Measurements from ENCODE around the gene FZD2.

DNA sequence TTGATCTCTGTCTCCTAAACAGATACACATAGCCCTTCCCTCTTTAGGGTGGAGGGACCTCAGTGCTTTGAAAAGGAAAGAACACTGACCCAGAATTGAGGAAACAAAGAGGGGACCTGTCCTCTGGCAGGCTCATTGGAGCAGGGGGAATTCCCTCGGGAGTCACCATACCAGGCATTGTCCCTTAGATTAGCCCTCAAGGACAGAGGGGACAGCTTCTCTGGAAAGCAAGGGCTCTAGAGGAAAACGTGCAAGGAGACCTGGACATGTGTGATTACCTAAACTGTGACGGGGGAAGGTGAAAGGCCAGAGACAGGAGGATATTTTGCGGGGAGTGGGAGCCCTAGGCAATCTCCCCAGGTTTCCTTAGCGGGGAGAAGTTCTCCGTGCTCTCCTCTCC, 7.6 kb upstream of the FZD2 start:
- TF ChIP-seq, protein P1, sequence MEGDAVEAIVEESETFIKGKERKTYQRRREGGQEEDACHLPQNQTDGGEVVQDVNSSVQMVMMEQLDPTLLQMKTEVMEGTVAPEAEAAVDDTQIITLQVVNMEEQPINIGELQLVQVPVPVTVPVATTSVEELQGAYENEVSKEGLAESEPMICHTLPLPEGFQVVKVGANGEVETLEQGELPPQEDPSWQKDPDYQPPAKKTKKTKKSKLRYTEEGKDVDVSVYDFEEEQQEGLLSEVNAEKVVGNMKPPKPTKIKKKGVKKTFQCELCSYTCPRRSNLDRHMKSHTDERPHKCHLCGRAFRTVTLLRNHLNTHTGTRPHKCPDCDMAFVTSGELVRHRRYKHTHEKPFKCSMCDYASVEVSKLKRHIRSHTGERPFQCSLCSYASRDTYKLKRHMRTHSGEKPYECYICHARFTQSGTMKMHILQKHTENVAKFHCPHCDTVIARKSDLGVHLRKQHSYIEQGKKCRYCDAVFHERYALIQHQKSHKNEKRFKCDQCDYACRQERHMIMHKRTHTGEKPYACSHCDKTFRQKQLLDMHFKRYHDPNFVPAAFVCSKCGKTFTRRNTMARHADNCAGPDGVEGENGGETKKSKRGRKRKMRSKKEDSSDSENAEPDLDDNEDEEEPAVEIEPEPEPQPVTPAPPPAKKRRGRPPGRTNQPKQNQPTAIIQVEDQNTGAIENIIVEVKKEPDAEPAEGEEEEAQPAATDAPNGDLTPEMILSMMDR (IDR thresholded peaks at IDR 0.05 in 2 of 3, conservative IDR thresholded peaks at IDR 0.05 in 1 of 3; ENCODE audit: borderline replicate concordance in 1 of 3, insufficient read depth in 1 of 3, low read depth in 2 of 3, low read length in 2 of 3), result no peak
- TF ChIP-seq POLR2A (IDR thresholded peaks at IDR 0.05; ENCODE audit: borderline replicate concordance, extremely low read depth, insufficient read depth, insufficient read length) (no peak), ELF1 (IDR thresholded peaks at IDR 0.05; ENCODE audit: borderline replicate concordance, low read depth) (no peak), ATF3 (IDR thresholded peaks at IDR 0.05) (no peak), RAD21 (IDR thresholded peaks at IDR 0.05; ENCODE audit: low read depth) (no peak), SP1 (IDR thresholded peaks at IDR 0.05; ENCODE audit: low read depth) (no peak), EZH2 (IDR thresholded peaks at IDR 0.05) (no peak), JUND (IDR thresholded peaks at IDR 0.05) (no peak), MAX (IDR thresholded peaks at IDR 0.05) (no peak), EZH2phosphoT487 (IDR thresholded peaks at IDR 0.05; ENCODE audit: borderline replicate concordance) (no peak), POLR2AphosphoS5 (IDR thresholded peaks at IDR 0.05; ENCODE audit: low read depth, low read length) (no peak), FOSL1 (IDR thresholded peaks at IDR 0.05; ENCODE audit: low read depth) (no peak), EGR1 (IDR thresholded peaks at IDR 0.05; ENCODE audit: low read depth) (no peak)
- TF ChIP-seq, protein P2, sequence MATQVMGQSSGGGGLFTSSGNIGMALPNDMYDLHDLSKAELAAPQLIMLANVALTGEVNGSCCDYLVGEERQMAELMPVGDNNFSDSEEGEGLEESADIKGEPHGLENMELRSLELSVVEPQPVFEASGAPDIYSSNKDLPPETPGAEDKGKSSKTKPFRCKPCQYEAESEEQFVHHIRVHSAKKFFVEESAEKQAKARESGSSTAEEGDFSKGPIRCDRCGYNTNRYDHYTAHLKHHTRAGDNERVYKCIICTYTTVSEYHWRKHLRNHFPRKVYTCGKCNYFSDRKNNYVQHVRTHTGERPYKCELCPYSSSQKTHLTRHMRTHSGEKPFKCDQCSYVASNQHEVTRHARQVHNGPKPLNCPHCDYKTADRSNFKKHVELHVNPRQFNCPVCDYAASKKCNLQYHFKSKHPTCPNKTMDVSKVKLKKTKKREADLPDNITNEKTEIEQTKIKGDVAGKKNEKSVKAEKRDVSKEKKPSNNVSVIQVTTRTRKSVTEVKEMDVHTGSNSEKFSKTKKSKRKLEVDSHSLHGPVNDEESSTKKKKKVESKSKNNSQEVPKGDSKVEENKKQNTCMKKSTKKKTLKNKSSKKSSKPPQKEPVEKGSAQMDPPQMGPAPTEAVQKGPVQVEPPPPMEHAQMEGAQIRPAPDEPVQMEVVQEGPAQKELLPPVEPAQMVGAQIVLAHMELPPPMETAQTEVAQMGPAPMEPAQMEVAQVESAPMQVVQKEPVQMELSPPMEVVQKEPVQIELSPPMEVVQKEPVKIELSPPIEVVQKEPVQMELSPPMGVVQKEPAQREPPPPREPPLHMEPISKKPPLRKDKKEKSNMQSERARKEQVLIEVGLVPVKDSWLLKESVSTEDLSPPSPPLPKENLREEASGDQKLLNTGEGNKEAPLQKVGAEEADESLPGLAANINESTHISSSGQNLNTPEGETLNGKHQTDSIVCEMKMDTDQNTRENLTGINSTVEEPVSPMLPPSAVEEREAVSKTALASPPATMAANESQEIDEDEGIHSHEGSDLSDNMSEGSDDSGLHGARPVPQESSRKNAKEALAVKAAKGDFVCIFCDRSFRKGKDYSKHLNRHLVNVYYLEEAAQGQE (IDR thresholded peaks at IDR 0.05; ENCODE audit: low read depth), result no peak

Measured in HCT116 (cell line).